ENCODE measurements around the gene PADI1.
A peak's percentile ranks its signal among the peaks of the same experiment; 100 is the strongest.

Gene PADI1

DNA sequence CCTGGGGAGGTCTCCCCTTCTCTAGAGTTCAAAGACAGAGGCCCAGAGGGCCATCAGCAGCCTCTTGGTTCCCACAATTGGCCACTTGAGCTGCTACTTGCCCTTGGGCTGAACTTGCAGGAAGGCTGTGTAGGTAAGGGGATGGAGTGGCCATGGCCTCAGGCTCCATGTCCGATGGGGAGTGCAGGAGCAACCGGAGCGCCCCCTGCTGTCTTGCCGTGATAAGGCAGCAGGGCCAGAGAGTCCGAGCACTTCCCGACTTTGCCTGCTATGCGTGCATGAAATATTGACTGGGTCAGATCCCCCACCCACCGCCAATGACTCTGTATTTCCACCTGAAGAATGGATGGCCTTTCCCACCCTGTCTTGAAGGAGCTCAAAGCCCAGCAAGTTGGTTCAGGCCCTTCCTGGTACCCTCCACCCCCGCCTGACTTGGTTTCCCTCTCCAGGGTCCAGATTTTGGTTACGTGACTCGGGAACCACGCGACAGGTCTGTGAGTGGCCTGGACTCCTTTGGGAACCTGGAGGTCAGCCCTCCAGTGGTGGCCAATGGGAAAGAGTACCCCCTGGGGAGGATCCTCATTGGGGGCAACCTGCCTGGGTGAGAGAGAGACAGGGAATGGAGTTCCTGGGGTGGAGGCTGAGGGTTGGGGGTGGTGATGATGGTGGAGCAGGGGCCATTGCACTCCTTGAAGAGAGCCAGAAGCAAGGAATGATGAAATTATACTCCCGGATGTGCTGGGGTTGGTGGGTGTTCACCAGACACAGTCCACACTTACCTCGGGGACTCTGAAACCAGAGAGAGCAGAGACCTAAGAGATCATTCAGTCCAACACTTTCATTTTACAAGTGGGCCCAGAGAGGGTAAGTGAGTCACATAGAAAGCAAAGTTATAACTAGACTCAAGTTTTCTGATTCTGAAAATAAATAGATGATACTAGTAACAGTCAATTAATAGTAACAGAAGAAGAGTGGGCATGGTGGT lies 69.5 kb downstream of the PADI1 start:
- peak; percentile 59 for DNase-seq

DNA sequence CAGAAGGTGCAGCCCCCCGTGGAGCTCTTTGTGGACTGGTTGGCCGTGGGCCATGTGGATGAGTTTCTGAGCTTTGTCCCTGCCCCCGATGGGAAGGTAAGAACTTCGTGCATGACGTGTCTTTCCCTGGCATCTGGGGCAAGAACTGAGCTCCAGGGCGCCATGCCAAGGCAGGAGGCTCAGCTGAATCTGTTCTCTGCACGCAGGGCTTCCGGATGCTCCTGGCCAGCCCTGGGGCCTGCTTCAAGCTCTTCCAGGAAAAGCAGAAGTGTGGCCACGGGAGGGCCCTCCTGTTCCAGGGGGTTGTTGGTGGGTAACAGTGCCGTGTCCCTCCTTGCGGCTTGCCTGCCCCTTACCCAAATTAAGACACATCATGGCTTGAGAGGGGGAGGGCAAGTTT lies 71.6 kb downstream of the PADI1 start:
- DNase-seq: no peak

DNA sequence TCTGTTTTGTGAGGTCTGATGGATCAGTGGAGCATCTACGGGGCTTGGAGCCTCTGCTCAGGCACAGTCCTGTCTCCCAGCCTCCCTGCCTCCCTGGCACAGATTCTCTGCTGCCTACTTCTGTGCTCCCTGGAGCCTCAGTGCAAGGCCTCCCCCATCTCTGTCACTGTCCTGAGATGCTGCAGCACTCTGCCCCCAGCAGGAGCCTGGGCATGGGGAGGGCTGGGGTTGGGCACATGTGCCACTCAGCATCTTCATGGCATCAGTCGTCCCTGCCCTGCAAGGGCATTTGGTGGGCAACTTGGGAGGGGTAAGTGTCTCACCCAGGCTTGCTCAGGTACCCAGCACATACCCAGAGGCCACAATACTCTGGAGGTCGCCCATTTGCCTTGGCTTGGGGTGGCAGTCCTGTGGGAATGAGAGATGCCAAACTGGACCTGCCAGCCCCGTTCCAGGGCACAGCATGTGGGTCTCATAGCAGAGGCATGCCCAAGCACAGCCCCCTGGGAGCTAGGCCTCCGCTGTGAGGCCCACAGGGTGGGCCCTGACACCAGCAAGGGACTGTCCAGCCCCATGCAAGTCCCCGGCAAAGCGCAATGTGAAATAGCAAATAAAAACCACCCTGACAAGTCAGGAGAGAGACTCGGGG lies 72.7 kb downstream of the PADI1 start:
- no peak for DNase-seq

DNA sequence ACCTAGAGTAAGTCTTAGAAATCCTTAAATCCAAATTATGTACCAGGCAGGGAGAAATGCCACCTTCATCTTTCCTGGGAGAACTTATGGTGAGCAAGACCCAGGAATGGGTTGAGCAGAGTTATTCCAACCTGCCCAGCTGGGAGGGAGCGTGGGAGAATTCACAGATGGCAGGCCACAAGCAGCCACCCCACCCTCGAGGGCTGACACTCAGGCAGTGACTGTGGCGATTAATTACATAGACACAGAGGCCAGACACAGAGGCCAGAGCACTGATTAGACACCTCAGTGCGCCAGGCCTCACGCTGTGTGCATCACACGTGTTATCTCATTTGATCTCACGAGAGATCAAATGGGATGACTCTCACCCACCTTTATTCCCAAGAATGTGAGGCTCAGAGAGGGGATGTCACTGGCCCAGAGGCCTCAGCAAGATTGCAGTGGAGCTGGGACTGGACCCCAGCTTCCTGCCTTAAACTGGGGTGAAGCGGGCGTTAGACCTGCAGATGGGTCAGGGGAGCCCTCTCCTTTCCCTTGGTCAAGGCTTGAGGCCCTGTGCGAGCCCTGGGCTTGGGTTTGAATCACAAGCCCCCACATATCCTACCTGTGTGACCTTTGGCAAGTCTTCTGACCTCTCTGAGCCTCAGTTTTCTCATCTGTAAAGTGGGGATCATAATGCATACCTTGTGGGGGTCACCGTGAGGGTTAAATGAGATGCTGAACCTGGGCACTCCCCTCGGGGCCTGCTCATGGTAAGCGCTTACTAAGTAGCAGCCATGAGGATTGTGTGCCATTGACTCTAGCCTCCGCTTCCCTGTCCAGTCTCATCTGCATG lies 74.3 kb downstream of the PADI1 start:
- no peak for DNase-seq

DNA sequence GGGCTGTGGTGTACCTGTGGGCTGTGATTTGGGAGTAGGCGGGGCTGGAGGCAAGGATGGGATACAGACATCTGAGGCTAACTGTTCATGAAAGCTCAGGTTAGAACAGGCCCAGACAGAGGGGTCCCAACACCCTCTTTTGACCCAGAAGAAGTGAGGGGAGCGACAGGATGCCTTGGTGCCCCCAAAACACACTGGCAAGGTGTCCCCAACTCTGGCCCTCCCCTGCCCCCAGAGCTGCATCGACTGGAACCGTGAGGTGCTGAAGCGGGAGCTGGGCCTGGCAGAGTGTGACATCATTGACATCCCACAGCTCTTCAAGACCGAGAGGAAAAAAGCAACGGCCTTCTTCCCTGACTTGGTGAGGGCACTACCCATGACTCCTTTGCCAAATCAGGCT lies 75.5 kb downstream of the PADI1 start:
- no peak for DNase-seq

DNA sequence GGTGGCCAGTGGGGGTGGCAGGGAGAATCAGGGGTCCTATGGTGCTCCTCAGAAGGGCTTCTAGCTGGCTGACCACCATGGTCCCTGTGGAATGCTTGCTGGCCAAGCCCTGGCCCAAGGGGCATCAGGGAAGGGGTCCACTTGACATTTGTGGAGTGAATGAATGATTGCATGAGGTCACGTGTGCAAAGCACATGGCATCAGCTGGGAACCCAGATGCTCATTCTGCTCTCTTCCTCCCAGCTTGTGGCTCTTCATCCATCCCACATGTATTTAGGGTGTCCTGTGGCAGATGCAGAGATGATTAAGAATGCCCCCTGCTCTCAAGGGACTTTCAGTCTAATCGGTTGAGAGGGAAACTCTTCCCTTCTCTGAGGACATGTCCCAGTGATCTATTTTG lies 76.0 kb downstream of the PADI1 start:
- no peak for DNase-seq

DNA sequence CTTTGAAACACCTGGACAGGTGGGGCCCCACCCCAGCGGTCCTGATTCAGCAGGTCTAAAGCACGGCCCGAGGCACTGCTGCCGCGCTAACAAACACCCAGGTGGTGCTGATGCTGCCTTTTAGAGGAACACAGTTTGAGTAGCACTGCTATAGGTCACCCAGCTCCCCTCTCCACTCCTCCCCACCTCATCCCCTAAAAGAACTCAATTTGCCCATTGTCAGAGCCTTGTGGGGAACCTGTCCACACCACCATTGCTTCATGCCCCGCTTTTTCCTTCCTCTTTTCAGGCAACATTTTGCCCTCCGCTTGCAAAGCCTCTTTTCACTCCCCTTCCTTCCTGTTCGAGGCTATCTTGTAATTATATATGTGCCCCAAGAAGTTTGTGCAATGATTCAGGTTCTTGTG lies 76.8 kb downstream of the PADI1 start:
- DNase-seq: no peak

DNA sequence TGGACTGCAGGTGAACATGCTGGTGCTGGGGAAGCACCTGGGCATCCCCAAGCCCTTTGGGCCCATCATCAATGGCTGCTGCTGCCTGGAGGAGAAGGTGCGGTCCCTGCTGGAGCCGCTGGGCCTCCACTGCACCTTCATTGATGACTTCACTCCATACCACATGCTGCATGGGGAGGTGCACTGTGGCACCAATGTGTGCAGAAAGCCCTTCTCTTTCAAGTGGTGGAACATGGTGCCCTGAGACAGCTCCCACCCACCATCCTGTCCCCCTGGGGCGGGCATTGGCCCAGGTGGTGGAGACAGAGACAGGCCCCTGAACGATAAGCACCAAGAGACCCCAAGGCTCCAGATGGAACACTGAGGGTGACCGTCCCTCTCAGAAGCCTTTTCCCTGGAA lies 77.9 kb downstream of the PADI1 start:
- no peak for DNase-seq

DNA sequence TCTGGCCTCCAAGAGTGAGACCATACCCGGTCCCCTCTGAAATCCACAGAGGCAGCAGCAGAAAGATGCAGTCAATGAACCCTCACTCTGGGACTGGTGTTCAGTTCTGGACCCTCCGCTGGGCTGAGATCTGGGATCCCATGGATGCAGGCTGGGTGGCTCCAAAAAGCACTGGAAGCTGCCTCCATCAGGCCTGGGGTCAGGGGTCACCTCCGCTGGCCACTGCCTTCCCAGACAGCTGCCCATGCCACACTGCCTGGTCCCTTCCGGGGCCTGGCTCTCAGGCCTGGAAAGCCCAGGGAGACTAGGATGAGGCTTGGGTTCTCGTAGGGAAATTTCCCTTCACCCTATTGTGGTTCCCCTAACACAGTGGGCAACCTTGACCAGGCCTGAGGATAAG lies 81.7 kb downstream of the PADI1 start:
- no peak for DNase-seq

DNA sequence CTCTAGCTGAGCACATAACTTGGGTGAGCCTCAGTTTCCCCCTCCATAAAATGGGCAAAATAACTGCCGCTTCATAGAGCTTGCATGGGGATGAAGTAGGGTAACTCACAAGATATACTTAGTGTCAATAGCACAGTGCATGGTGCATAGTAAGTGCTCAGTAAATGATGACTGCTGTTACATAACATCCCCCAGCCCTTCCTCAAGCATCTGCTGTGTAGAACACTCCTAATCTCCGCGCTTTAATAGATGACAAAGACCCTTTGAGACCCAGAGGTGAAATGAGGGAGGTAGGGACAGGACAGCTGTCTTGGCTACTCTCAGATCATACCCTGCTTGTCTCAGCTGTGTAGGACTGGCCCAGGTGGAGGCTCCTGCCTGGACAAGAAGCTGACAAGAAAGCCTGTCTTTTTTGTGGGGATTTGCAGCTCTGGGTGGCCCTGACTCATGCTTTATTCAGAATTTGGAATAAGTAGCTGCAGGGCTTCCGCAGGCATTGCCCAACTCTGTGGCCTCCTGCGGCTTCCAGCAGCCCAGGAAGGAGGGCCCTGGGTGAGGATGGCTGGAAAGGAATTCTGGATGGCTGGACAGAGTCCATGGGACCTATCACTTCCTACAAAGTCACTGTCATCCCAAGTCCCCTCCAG lies 82.3 kb downstream of the PADI1 start:
- DNase-seq: no peak

DNA sequence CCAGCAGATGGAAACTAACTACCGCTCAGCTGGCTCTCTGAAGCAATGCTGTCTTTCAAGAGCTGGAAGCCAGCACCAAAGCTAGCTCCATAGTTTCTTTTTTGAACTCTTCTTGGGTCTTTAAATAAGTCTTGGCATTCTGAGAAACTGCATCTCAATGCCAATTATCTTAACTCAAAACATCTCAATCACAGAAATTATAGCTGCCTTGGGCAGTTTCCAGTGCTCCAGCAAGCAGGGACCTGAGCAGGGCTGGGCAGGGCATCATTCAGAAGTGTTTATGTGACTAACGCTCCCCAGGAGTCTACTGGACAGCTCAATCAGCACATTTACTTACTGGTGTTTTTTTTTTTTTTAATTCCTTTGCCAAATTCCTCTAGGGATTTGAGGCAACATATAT lies 84.8 kb downstream of the PADI1 start:
- no peak for DNase-seq

DNA sequence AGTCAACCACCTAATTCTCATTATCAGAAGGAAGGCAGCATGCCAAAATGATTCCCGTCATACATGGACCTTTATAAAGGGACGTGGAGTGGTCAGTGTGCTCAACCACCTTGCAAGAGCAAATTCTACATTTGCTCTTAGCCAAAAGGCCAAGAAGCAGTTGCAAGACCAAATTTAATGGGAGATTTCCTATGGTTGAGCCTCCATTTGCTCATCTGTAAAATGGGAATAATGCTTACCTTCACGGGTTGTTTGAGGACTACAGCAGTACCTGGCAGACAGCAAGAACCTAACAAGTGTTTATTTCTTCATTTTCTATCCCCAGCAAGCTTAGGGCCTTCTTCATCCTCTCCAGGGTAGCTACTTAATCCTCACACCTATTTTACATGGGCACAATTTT lies 85.6 kb downstream of the PADI1 start:
- DNase-seq: no peak

DNA sequence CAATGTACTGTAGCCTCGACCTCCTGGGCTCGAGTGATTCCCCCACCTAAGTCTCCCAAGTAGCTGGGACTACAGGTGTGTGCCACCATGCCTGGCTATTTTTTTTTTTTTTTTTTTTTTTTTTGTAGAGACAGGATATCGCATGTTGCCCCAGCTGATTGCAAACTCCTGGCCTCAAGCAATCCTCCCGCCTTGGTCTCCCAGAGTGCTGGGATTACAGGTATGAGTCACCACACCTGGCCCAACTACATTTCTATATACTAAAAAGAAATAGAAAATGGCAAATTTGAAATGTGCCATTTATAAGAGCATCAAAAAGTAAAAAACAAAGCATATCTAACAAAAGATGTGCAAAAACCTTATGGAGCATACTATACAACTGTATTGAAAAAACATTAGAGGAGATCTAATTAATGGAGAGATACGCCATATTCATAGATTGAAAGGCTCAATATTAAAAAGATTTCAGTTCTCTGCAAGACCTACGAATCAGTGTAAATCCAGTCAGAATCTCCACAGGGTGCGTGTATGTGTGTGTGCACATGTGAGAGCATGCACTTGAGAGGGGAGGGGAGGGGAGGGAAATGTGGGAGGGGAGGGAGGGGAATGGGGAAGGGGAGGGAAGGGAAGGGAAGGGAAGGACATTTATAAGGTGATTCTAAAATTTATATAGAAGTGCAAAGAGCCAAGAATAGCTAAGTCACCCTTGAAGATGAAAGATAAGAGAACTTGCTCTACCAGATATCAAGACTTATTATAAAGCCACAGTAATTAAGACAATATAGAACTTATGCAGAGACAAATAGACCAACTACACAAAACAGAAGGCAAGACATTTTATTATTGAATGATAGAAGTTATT lies 87.6 kb downstream of the PADI1 start:
- DNase-seq: no peak

DNA sequence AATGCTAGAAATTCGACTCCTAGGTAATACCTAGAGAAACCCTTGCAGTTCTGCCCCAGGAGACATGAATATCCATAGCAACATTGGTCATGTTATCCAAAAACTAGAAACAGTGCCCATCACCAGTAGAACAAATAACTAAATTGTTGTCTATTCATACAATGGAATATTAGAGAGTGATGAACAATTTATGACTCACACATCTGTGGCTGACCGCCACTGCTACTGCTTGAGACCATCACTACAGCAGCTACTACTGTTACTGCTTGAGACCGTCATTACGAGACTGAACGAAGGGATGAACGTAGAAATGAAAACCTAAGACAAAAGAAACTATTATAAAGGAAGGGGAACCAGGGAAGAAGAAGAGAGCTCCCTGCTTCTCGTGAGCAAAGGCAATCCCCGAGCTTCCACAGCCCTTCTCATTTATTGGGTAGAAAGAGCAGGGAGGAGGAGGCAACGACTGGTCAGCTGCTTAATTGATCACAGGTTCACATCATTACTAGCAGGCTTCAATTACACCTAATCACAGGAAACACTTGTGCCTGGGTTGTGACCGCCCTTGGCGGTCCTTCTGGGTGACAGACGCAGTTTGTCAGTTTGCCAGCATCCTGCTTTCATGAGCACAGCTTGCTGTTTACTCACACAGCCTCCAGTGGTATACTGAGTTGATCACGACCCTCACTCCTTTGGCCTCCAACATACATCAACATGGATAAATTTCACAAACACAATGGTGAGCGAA lies 88.9 kb downstream of the PADI1 start:
- DNase-seq: no peak

DNA sequence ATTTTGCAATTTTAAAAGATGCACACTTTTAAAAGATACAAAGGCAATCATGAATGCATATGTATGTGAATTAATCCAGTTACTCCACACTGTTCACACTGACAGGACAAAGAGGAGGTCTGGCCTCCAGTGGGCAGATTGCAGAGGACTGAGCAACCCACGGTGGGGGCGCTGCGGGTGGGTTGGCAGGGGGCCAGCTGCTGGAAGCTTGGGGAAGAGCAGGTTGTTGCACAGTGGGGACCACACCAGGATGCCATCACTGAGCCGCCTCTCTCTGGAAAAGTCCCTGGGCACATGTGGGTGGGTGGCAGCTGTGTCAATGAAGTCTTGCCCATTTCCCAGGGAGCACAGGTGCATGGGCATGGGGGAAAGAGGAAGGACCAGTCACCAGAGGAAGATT lies 90.4 kb downstream of the PADI1 start:
- no peak for DNase-seq

All from activated CD4-positive, alpha-beta T cell treated with anti-CD3 and anti-CD28 coated beads, Interleukin-2, amount 50 U/mL, for 48 hours (primary cell).